GM19238 (cell line): Measurements from ENCODE around the gene C2CD5.
"Not testable (repeated sequence)": the region's sequence is repeated elsewhere in the genome, so short reads cannot be mapped to it uniquely, and the experiment has no call there.

Experiments used
- DNase-seq: peaks from one replicate; pipeline ENCODE4 v3.0.0; 2011; ENCODE audit warnings: low spot score; ENCODE audit not compliant: insufficient read length

The C2CD5 gene

GRCh38 chr12:22544038-22544979 is at the start of gene C2CD5:
Gene C2CD5, minus strand, starts transcription at chr12:22544542. Its CDS starts 392 bp downstream, at chr12:22544150.
- peak; percentile 76 for DNase-seq

GRCh38 chr12:22593864-22594263 is 49.5 kb upstream of the C2CD5 start:
- DNase-seq = no peak

- DNase-seq = no peak
These were observed 44.5 kb upstream of the C2CD5 start for GRCh38 chr12:22588817-22589216.

GRCh38 chr12:22578328-22578727 is 34.0 kb upstream of the C2CD5 start:
- no peak for DNase-seq

- no peak for DNase-seq
These were observed 33.3 kb upstream of the C2CD5 start for GRCh38 chr12:22577667-22578066.

- no peak for DNase-seq
These were observed 32.1 kb upstream of the C2CD5 start for GRCh38 chr12:22576473-22576872.

GRCh38 chr12:22576065-22576464 is 31.7 kb upstream of the C2CD5 start:
- no peak for DNase-seq

GRCh38 chr12:22574921-22575320 is 30.6 kb upstream of the C2CD5 start:
- DNase-seq = no peak

- no peak for DNase-seq
These were observed 28.8 kb upstream of the C2CD5 start for GRCh38 chr12:22573181-22573580.

- DNase-seq = no peak
These were observed 24.9 kb upstream of the C2CD5 start for GRCh38 chr12:22569253-22569652.

GRCh38 chr12:22562036-22563028 is 18.0 kb upstream of the C2CD5 start:
- DNase-seq = no peak

GRCh38 chr12:22554750-22555149 is 10.4 kb upstream of the C2CD5 start:
- not testable (repeated sequence) for DNase-seq

GRCh38 chr12:22551624-22552023 is 7.3 kb upstream of the C2CD5 start:
- no peak for DNase-seq

GRCh38 chr12:22545255-22545654 is 913 bp upstream of the C2CD5 start:
- no peak for DNase-seq

GRCh38 chr12:22543246-22544037 is 900 bp downstream of the C2CD5 start:
- DNase-seq = peak; percentile 24

GRCh38 chr12:22541496-22542155 is 2.7 kb downstream of the C2CD5 start:
- DNase-seq = no peak

GRCh38 chr12:22539055-22539454 is 5.3 kb downstream of the C2CD5 start:
- no peak for DNase-seq

GRCh38 chr12:22538311-22538710 is 6.0 kb downstream of the C2CD5 start:
- no peak for DNase-seq

- DNase-seq = no peak
These were observed 7.3 kb downstream of the C2CD5 start for GRCh38 chr12:22536971-22537544.

GRCh38 chr12:22536346-22536945 is 7.9 kb downstream of the C2CD5 start:
- no peak for DNase-seq
